Smooth muscle cell (in vitro differentiated cells): ENCODE measurements around the gene BANP. TPM values are rescaled to one million over a fixed set of nuclear protein-coding genes. Genes with fewer than 3 reads are reported as not detected.

Source experiments
- DNase-seq: peaks from one replicate; lab custom pipeline; 2025; ENCODE audit not compliant: unreplicated experiment; lab: John Stamatoyannopoulos, UW
- H2AFZ ChIP-seq: fragments of 200-600 bp; sonication (generic); 2 replicates; pipeline ENCODE4 v1.6.0; 2016; ENCODE audit warnings: antibody characterized with exemption, low read depth, mild to moderate bottlenecking
- H3F3A ChIP-seq: fragments of 200-600 bp; sonication (generic); 2 replicates; pipeline ENCODE4 v1.6.0; 2017; ENCODE audit warnings: antibody characterized with exemption, low read depth
- H3K27ac ChIP-seq: fragments of 200-600 bp; sonication (generic); 2 replicates; pipeline ENCODE4 v1.5.1; 2016; ENCODE audit warnings: low read depth, mild to moderate bottlenecking
- H3K27me3 ChIP-seq: fragments of 200-600 bp; sonication (generic); 2 replicates; pipeline ENCODE4 v1.6.1; 2016; ENCODE audit warnings: low read depth, mild to moderate bottlenecking
- H3K36me3 ChIP-seq: fragments of 200-600 bp; sonication (generic); 2 replicates; pipeline ENCODE4 v1.5.1; 2016; ENCODE audit warnings: low read depth
- H3K4me1 ChIP-seq: fragments of 200-600 bp; sonication (generic); 2 replicates; pipeline ENCODE4 v1.5.1; 2016; ENCODE audit warnings: low read depth
- H3K4me2 ChIP-seq: fragments of 200-600 bp; sonication (generic); 2 replicates; pipeline ENCODE4 v1.6.0; 2016; ENCODE audit warnings: mild to moderate bottlenecking
- H3K4me3 ChIP-seq: fragments of 200-600 bp; sonication (generic); 2 replicates; pipeline ENCODE4 v1.5.1; 2016; ENCODE audit warnings: mild to moderate bottlenecking
- H3K79me2 ChIP-seq: fragments of 200-600 bp; sonication (generic); 2 replicates; pipeline ENCODE4 v1.6.0; 2016; ENCODE audit warnings: low read depth, mild to moderate bottlenecking
- H3K9ac ChIP-seq: fragments of 200-600 bp; sonication (generic); 2 replicates; pipeline ENCODE4 v1.6.0; 2016; ENCODE audit warnings: low read depth
- H3K9me3 ChIP-seq: fragments of 200-600 bp; sonication (generic); replicated peaks from 2 replicates; pipeline ENCODE4 v1.5.1; 2016; ENCODE audit warnings: low read depth
- H4K20me1 ChIP-seq: fragments of 200-600 bp; sonication (generic); 2 replicates; pipeline ENCODE4 v1.6.0; 2016; ENCODE audit warnings: low read depth
- CTCF ChIP-seq: fragments of 200-600 bp; sonication (generic); IDR thresholded peaks from 2 replicates; pipeline ENCODE4 v1.5.1; 2017; ENCODE audit warnings: borderline replicate concordance, mild to moderate bottlenecking, antibody characterized with exemption; ENCODE audit not compliant: insufficient read depth, poor library complexity, severe bottlenecking
- WGBS: methylation state at CpG from one replicate; pipeline ENCODE4 v1.1.7; 2016; ENCODE audit warnings: low lambda C conversion rate; 5-methylcytosine and 5-hydroxymethylcytosine counted together
- polyA plus RNA-seq: library from polyadenylated mRNA; unstranded; fragments of >200 nt; fragmentation: Nextera tagmentation; extraction: Ambion mirVana; gene quantifications from 2 replicates; pipeline ENCODE4 v1.2.1, GENCODE V29; 2016
- total RNA-seq: library from RNA; depleted of rRNA; stranded (reverse); fragments of >200 nt; gene quantifications from 2 replicates; pipeline ENCODE4 v1.2.3, GENCODE V29; 2014

The BANP gene
- total and polyA plus RNA-seq, 2 experiments from 2014 or later = 11.5 to 19.5 TPM

GRCh38 chr16:87960852-87961251 is 9.6 kb downstream of the BANP start:
- Histone ChIP-seq H3F3A (peaks cover 2% of the 10 kb centered on the region), H3K9ac (no peak overlapping the region), H3K36me3 (no peaks in the 10 kb centered on the region), H2AFZ (no peak overlapping the region), H3K27ac (no peak overlapping the region), H4K20me1 (peaks cover 28% of the 10 kb centered on the region), H3K4me1 (peaks cover 10% of the 10 kb centered on the region), H3K4me2 (no peak overlapping the region), H3K4me3 (no peak overlapping the region), H3K79me2 (peaks cover 78% of the 10 kb centered on the region), H3K27me3 (no peaks in the 10 kb centered on the region), H3K9me3 (no peaks in the 10 kb centered on the region)
- DNase-seq = no peak
- no peak for TF ChIP-seq CTCF
- WGBS = 86% methylated on average over 8 of the region's 8 CpGs

- 42% methylated on average over 4 of the region's 4 CpGs for WGBS
- Histone ChIP-seq H3F3A (peaks cover 7% of the 10 kb centered on the region), H3K4me3 (no peak overlapping the region), H3K79me2 (peaks cover 84% of the 10 kb centered on the region), H2AFZ (no peak overlapping the region), H3K36me3 (no peaks in the 10 kb centered on the region), H3K4me1 (peaks cover 3% of the 10 kb centered on the region), H3K27me3 (no peaks in the 10 kb centered on the region), H4K20me1 (peaks cover 26% of the 10 kb centered on the region), H3K27ac (peak overlapping the region; percentile 0), H3K9me3 (no peaks in the 10 kb centered on the region), H3K4me2 (no peak overlapping the region), H3K9ac (no peak overlapping the region)
- no peak for TF ChIP-seq CTCF
- no peak for DNase-seq
Observed at GRCh38 chr16:87961623-87962022, 10.4 kb downstream of the BANP start.

- 34% methylated on average over 9 of the region's 9 CpGs for WGBS
- Histone ChIP-seq H3K4me2 (peak overlapping the region; percentile 58), H3K27ac (peak overlapping the region; percentile 90)
Observed at GRCh38 chr16:87963400-87963799, 12.2 kb downstream of the BANP start.

More at GRCh38 chr16:87963400-87963799, 12.2 kb downstream of the BANP start:
- no peaks in the 10 kb centered on the region for H3K36me3 ChIP-seq
- DNase-seq = no peak
- peaks cover 77% of the 10 kb centered on the region for H3K79me2 ChIP-seq
- H3K4me1 ChIP-seq = peaks cover 4% of the 10 kb centered on the region
- H3K4me3 ChIP-seq = no peak overlapping the region
- TF ChIP-seq CTCF = no peak
- H3K27me3 ChIP-seq = no peaks in the 10 kb centered on the region
- H3K9ac ChIP-seq = peak overlapping the region; percentile 74
- H2AFZ ChIP-seq = no peak overlapping the region
- H3F3A ChIP-seq = peaks cover 11% of the 10 kb centered on the region
- peaks cover 21% of the 10 kb centered on the region for H4K20me1 ChIP-seq
- H3K9me3 ChIP-seq = no peaks in the 10 kb centered on the region
